Transverse colon (tissue), 4 donors: ENCODE measurements around the gene TOP2B. TPM values are rescaled to one million over a fixed set of nuclear protein-coding genes. Genes with fewer than 3 reads are reported as not detected.

Experiments used
- DNase-seq: peaks from one replicate; pipeline ENCODE4 v3.0.0-alpha.2; 2019
- H3K27ac ChIP-seq, 4 donors: fragments of 200-600 bp; sonication (generic); 2 replicates each; pipeline ENCODE4 v1.5.1; 2016 to 2018; ENCODE audit warnings: inconsistent platforms in 4 of 4
- H3K27me3 ChIP-seq: fragments of 200-600 bp; sonication (generic); 2 replicates; pipeline ENCODE4 v1.5.1; 2017; ENCODE audit warnings: inconsistent platforms
- H3K36me3 ChIP-seq, 4 donors: fragments of 200-600 bp; sonication (generic); 2 replicates each; pipeline ENCODE4 v1.5.1; 2017 to 2019; ENCODE audit warnings: inconsistent platforms in 4 of 4
- H3K4me1 ChIP-seq, 4 donors: fragments of 200-600 bp; sonication (generic); 2 replicates each; pipeline ENCODE4 v1.5.1; 2017 to 2020; ENCODE audit warnings: inconsistent platforms in 4 of 4
- H3K4me3 ChIP-seq, 4 donors: fragments of 200-600 bp; sonication (generic); 1 replicate in 1 of 4; 2 replicates in 3 of 4; pipeline versions ENCODE4 v1.5.1 to v1.6.1; 2017 to 2019; ENCODE audit warnings: inconsistent platforms in 4 of 4
- H3K9me3 ChIP-seq, 2 donors: fragments of 200-600 bp; sonication (generic); 2 replicates each; pipeline ENCODE4 v1.5.1; 2017 to 2019; ENCODE audit warnings: inconsistent platforms in 2 of 2
- EP300 ChIP-seq: sonication (generic); formaldehyde crosslinking; IDR thresholded peaks from one replicate; pipeline ENCODE4 v1.6.1; 2017; ENCODE audit warnings: antibody characterized with exemption, low read depth
- POLR2A ChIP-seq: fragments of 450-650 bp; IDR thresholded peaks from one replicate; pipeline ENCODE4 v1.6.1; 2016; ENCODE audit warnings: antibody characterized with exemption, mild to moderate bottlenecking, moderate library complexity
- POLR2AphosphoS5 ChIP-seq, 3 donors: sonication (generic); formaldehyde crosslinking; IDR thresholded peaks; one replicate each; pipeline ENCODE4 v1.6.1; 2016; ENCODE audit warnings: antibody characterized with exemption in 3 of 3
- WGBS, 2 donors: methylation state at CpG; one replicate each; pipeline ENCODE4 v1.1.5; 2018; ENCODE audit warnings: low coverage in 1 of 2; 5-methylcytosine and 5-hydroxymethylcytosine counted together
- in situ Hi-C, 4 donors: fragments of 200-750 bp; cut with MboI; loops; one replicate each; pipeline versions ENCODE4 v1.15.0 to v1.15.1; 2017; ENCODE audit warnings: low sequenced_read_pairs in 3 of 4, low pct_ligation_motif_present in 1 of 4, low pct_unique_long_range_greater_than_20kb in 1 of 4
- intact Hi-C: fragments of 100-400 bp; cut with DNase I; formaldehyde crosslinking; loops from one replicate; pipeline ENCODE4 v1.15.1; 2023; ENCODE audit warnings: low total_unique reads
- total RNA-seq, 4 donors: library from RNA; depleted of rRNA; stranded (reverse); fragments of >200 nt; gene quantifications; one replicate each; pipeline ENCODE4 v1.1.0, GENCODE V29; 2016
- TF ChIP-seq, protein P1 (sequence below), 5 experiments: fragments of 200-600 bp in 3 of 5; fragments of 450-650 bp in 2 of 5; sonication (generic) in 3 of 5; IDR thresholded peaks; 1 replicate in 2 of 5; 2 replicates in 3 of 5; pipeline ENCODE4 v1.5.1; 2016 to 2017; ENCODE audit warnings: antibody characterized with exemption in 5 of 5, inconsistent platforms in 3 of 5, mild to moderate bottlenecking in 2 of 5, moderate library complexity in 1 of 5

Gene TOP2B
- total RNA-seq, 4 donors from 2014 or later, result 37.4 to 104 (median 71.5) TPM

DNA sequence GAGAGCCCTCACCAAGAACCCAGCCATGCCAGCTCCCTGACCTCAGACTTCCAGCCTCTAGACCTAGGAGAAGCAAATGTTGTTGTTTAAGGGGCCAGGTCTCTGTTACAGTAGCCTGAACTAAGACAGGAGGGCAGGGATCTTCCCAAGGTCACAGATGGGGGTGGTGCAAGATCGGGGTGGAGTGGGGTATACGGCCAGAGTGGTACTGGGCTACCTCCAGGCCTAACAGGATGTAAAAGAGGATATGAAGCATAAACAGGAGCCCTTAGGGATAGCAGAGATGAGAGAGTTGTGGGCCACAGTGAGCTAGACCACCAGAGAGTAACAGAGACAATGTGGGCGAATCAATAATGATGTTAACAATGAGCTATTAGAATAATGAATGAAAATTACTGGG lies 82.9 kb downstream of the TOP2B start:
- Histone ChIP-seq H3K27ac (no peak overlapping the region), H3K27me3 (no peaks in the 10 kb centered on the region), H3K9me3 (no peaks in the 10 kb centered on the region), H3K36me3 (no peaks in the 10 kb centered on the region), H3K4me1 (no peaks in the 10 kb centered on the region), H3K4me3 (no peak overlapping the region)
- in situ Hi-C loops (loop anchor here (25.0 kb wide), 4 partner anchors 570 to 820 kb away; no protein-coding TSS in a partner anchor), intact Hi-C loops (loop anchor here (10.0 kb wide), 1 partner anchor 807 kb away; no protein-coding TSS in a partner anchor)
- no peak for TF ChIP-seq POLR2AphosphoS5 (IDR thresholded peaks at IDR 0.05)
- TF ChIP-seq, protein P1, sequence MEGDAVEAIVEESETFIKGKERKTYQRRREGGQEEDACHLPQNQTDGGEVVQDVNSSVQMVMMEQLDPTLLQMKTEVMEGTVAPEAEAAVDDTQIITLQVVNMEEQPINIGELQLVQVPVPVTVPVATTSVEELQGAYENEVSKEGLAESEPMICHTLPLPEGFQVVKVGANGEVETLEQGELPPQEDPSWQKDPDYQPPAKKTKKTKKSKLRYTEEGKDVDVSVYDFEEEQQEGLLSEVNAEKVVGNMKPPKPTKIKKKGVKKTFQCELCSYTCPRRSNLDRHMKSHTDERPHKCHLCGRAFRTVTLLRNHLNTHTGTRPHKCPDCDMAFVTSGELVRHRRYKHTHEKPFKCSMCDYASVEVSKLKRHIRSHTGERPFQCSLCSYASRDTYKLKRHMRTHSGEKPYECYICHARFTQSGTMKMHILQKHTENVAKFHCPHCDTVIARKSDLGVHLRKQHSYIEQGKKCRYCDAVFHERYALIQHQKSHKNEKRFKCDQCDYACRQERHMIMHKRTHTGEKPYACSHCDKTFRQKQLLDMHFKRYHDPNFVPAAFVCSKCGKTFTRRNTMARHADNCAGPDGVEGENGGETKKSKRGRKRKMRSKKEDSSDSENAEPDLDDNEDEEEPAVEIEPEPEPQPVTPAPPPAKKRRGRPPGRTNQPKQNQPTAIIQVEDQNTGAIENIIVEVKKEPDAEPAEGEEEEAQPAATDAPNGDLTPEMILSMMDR (IDR thresholded peaks at IDR 0.05), result no peak
- no peak for TF ChIP-seq POLR2A
- TF ChIP-seq EP300, result no peak
- DNase-seq, result no peak
- WGBS, 2 donors, result 93 to 100% methylated on average over 1 to 3 of the region's 3 CpGs

DNA sequence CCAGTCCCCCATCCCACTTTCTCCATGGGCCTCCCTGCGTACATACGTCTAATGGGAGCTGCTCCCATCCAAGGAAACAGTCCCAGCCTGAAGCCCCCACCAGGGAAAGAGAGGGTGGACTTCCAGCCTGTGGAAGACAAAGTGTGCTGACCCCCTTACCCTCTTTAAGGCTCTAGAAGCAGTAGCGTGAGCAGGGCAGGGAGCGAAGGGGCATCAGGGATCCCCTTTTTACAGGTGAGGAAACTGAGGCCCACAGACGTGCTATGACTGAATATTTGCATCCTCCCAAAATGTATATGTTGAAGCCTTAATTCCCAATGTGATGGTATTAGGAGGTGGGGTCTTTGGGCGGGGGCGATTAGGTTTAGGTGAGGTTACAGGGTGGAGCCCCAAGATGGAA lies 83.4 kb downstream of the TOP2B start:
- no peak for DNase-seq
- WGBS, 2 donors, result 87 to 97% methylated on average over 3 to 7 of the region's 7 CpGs
- H3K9me3 ChIP-seq, result no peaks in the 10 kb centered on the region
- H3K4me1 ChIP-seq, result no peaks in the 10 kb centered on the region
- in situ Hi-C loops, result loop anchor here (25.0 kb wide), 4 partner anchors 569 to 819 kb away; no protein-coding TSS in a partner anchor
- no peak overlapping the region for H3K4me3 ChIP-seq
- no peaks in the 10 kb centered on the region for H3K36me3 ChIP-seq
- TF ChIP-seq, protein P1 (IDR thresholded peaks at IDR 0.05), result no peak
- H3K27me3 ChIP-seq, result no peaks in the 10 kb centered on the region
- intact Hi-C loops, result loop anchor here (10.0 kb wide), 1 partner anchor 807 kb away; no protein-coding TSS in a partner anchor
- H3K27ac ChIP-seq, result no peak overlapping the region

DNA sequence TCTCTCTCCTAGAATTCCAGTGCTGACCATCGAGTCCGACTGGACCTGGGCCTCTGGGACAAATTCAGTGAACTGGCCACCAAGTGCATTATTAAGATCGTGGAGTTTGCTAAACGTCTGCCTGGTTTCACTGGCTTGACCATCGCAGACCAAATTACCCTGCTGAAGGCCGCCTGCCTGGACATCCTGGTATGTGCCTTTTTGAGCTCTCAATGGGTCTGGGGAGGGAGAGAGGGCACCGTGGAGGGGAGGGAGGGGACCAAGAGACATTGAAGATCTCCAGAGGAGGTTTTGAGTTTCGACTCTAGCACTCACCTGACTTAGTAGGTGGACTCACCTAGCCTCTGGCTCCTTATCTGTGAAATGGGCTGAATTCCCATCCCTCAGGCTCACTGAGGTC lies 84.2 kb downstream of the TOP2B start:
- no peak for DNase-seq
- no peaks in the 10 kb centered on the region for H3K27me3 ChIP-seq
- H3K9me3 ChIP-seq, result no peaks in the 10 kb centered on the region
- intact Hi-C loops, result loop anchor here (10.0 kb wide), 1 partner anchor 806 kb away; no protein-coding TSS in a partner anchor
- no peak overlapping the region for H3K27ac ChIP-seq
- WGBS, 2 donors, result 81% methylated on average over 8 of the region's 8 CpGs; no CpG with 5 or more reads in 1 of the 2 donors
- TF ChIP-seq POLR2AphosphoS5 (IDR thresholded peaks at IDR 0.05) (no peak), POLR2A (no peak), EP300 (no peak)
- TF ChIP-seq, protein P1 (IDR thresholded peaks at IDR 0.05), result no peak
- no peaks in the 10 kb centered on the region for H3K4me1 ChIP-seq
- H3K4me3 ChIP-seq, result no peak overlapping the region
- H3K36me3 ChIP-seq, result no peaks in the 10 kb centered on the region
- in situ Hi-C loops, result loop anchor here (25.0 kb wide), 4 partner anchors 568 to 818 kb away; no protein-coding TSS in a partner anchor

DNA sequence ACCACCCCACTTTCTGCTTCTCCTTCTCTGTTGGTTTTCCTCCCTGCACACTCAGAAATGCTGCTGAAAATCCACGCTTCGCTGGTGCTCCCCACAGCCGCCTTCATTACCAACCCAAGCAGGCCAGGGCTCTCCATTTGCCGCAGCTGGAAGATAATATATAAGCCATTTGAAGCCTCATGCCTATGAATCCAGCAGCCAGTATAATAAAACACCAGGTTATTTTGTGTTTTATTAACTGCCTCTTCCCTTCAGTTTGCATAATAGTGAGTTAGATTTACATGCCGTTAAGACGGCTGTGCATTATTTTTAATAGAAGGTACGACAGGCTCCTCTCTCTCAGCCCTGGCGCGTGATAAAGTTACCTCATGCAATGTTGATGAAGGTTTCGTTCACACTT lies 86.6 kb downstream of the TOP2B start:
- H3K27me3 ChIP-seq, result no peaks in the 10 kb centered on the region
- H3K4me3 ChIP-seq, result no peak overlapping the region
- WGBS, 2 donors, result 96% methylated on average over 9 to 10 of the region's 10 CpGs
- in situ Hi-C loops, result loop anchor here (25.0 kb wide), 4 partner anchors 566 to 816 kb away; no protein-coding TSS in a partner anchor
- H3K36me3 ChIP-seq, result no peaks in the 10 kb centered on the region
- H3K27ac ChIP-seq, result no peak overlapping the region
- H3K4me1 ChIP-seq, result no peaks in the 10 kb centered on the region
- DNase-seq, result no peak
- TF ChIP-seq EP300 (no peak), POLR2AphosphoS5 (IDR thresholded peaks at IDR 0.05) (no peak), POLR2A (no peak)
- TF ChIP-seq, protein P1 (IDR thresholded peaks at IDR 0.05), result no peak
- no peaks in the 10 kb centered on the region for H3K9me3 ChIP-seq
- intact Hi-C loops, result no loop called here
